RWPE2 (cell line): Measurements from ENCODE around the gene NEU1.
"Not testable (repeated sequence)": the region's sequence is repeated elsewhere in the genome, so short reads cannot be mapped to it uniquely, and the experiment has no call there.

ENCODE experiments used
- ATAC-seq: fragments of 200-7000 bp; cut with Tn5 transposase; 3 replicates; pipeline ENCODE4 v1.9.1; 2021; ENCODE audit warnings: low read depth
- DNase-seq: peaks from one replicate; pipeline ENCODE4 v3.0.0-alpha.2; 2020; ENCODE audit warnings: low spot score
- H3K27ac ChIP-seq: fragments of 450-650 bp; 2 replicates; pipeline ENCODE4 v1.5.1; 2017; ENCODE audit warnings: mild to moderate bottlenecking; ENCODE audit not compliant: poor library complexity, severe bottlenecking
- H3K27me3 ChIP-seq: fragments of 250-450 bp; sonication (Bioruptor Pico); 2 replicates; pipeline ENCODE4 v1.5.1; 2021; ENCODE audit warnings: mild to moderate bottlenecking, moderate library complexity; ENCODE audit not compliant: insufficient read depth, poor library complexity, severe bottlenecking
- H3K36me3 ChIP-seq: fragments of 250-450 bp; sonication (Bioruptor Pico); 2 replicates; pipeline ENCODE4 v1.5.1; 2020; ENCODE audit warnings: low read depth, mild to moderate bottlenecking, moderate library complexity
- H3K4me1 ChIP-seq: fragments of 250-450 bp; sonication (Bioruptor Pico); 2 replicates; pipeline ENCODE4 v1.5.1; 2021; ENCODE audit warnings: mild to moderate bottlenecking, moderate library complexity; ENCODE audit not compliant: insufficient read depth, poor library complexity, severe bottlenecking
- H3K4me3 ChIP-seq: fragments of 250-450 bp; sonication (Bioruptor Pico); 2 replicates; pipeline ENCODE4 v1.5.1; 2021; ENCODE audit warnings: mild to moderate bottlenecking, moderate library complexity; ENCODE audit not compliant: severe bottlenecking
- H3K9me3 ChIP-seq: fragments of 250-450 bp; sonication (Bioruptor Pico); 2 replicates; pipeline ENCODE4 v1.5.1; 2021; ENCODE audit warnings: mild to moderate bottlenecking, moderate library complexity; ENCODE audit not compliant: severe bottlenecking
- TF ChIP-seq, protein P1 (sequence below): fragments of 450-650 bp; IDR thresholded peaks from one replicate; pipeline ENCODE4 v1.5.1; 2017; ENCODE audit warnings: mild to moderate bottlenecking, moderate library complexity; ENCODE audit not compliant: poor library complexity, severe bottlenecking

NEU1 gene

DNA sequence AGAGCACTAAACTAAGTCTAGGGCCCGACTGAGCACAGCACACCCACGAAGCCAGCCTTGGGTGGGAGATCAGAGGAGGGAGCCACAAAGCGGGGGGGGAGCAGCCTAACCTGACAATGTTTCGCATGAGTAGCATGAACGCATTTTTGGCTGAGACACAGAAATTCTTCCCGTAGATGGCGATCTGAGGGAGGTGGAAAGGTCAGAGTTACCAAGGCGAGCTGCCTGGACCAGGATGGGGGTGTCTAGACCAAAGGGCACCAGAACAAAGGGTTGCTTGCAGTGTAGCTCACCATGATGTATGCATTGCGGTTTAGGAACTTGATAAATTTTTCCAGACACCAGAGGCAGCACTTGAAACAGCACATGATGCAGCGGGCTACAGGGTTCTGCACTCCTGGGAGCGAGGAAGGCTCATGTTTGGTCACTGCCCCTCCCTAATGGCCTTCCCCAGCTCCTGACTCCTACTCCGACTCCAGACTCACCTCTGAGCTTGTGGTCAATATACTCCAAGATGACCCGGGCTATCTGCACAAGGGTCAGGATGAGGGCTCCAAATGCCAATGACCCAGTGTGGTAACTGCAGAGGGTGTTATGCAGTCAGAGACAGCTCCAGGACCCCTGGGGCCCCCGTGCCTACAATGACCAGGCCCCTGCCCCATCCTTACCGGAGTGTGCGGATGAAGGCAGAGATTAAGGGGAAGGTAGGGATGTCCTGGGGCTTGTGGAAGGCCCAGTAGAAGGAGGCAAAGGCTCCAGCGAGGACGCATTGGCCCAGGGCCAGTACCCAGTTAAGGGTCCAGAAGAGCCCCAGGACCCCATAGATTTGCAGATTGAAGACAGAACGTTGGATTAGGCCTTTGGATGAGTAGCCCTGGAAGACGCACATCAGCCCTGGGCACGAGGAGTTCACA lies 2.8 kb upstream of the NEU1 start:
- DNase-seq (no peak), ATAC-seq (no peak)
- Histone ChIP-seq H3K27ac (no peak overlapping the region), H3K4me3 (no peak overlapping the region), H3K4me1 (no peaks in the 10 kb centered on the region), H3K27me3 (no peaks in the 10 kb centered on the region), H3K36me3 (no peaks in the 10 kb centered on the region), H3K9me3 (no peaks in the 10 kb centered on the region)
- TF ChIP-seq, protein P1, sequence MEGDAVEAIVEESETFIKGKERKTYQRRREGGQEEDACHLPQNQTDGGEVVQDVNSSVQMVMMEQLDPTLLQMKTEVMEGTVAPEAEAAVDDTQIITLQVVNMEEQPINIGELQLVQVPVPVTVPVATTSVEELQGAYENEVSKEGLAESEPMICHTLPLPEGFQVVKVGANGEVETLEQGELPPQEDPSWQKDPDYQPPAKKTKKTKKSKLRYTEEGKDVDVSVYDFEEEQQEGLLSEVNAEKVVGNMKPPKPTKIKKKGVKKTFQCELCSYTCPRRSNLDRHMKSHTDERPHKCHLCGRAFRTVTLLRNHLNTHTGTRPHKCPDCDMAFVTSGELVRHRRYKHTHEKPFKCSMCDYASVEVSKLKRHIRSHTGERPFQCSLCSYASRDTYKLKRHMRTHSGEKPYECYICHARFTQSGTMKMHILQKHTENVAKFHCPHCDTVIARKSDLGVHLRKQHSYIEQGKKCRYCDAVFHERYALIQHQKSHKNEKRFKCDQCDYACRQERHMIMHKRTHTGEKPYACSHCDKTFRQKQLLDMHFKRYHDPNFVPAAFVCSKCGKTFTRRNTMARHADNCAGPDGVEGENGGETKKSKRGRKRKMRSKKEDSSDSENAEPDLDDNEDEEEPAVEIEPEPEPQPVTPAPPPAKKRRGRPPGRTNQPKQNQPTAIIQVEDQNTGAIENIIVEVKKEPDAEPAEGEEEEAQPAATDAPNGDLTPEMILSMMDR: no peak

DNA sequence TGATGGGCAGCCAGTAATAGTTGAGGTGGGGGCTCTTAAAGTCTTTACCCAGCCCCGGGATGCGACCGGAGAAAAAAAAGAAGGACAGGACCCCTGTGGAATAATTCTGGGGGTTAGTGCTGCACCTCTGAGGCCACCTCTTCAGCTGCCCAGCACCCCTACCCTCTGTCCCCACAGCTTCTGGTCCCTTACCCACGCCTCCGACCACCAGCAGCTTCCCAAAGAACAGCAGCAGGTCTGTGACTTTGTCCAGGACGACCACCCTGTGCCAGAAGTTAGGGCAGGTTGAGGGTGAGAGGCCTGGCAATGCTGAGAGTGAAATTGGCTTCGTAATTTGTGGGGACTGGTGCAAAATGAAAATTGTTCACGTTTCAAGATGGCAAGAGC lies 2.2 kb upstream of the NEU1 start:
- Histone ChIP-seq H3K27ac (no peak overlapping the region), H3K36me3 (0 out of 2 replicates have a peak, but pooled peaks cover 2% of the 10 kb centered on the region), H3K9me3 (no peaks in the 10 kb centered on the region), H3K4me3 (no peak overlapping the region), H3K27me3 (no peaks in the 10 kb centered on the region), H3K4me1 (no peaks in the 10 kb centered on the region)
- DNase-seq (no peak), ATAC-seq (no peak)
- TF ChIP-seq, protein P1: no peak

- ATAC-seq, H3K9me3 ChIP-seq, H3K27me3 ChIP-seq, DNase-seq, H3K4me1 ChIP-seq, H3K36me3 ChIP-seq: not testable (repeated sequence)
- TF ChIP-seq, protein P1: peak; percentile 36
- peak overlapping the region; percentile 60 for H3K27ac ChIP-seq
- H3K4me3 ChIP-seq: peak overlapping the region; percentile 66
Measured at GRCh38 chr6:31864123-31864562, 1.5 kb upstream of the NEU1 start.

DNA sequence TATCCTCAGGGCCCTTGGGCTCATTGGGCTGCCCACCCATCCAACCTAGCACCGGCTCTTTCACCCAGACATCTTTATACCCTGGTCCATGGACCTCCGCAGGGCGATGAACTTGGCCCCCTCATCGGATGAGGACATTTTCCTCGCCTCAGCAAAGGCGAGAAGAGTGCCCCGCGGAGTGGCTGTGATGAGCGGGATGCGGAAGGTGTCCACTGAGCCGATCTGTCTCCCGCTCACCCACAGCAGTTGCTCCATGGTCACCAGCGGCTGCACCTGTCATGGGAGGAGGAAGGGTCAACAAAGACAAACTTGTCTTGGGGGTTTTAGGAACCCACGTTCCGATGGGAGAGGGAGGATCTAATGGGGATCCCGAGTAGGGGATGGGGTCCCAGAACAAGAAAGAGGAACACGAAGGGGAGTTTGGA lies 690 bp downstream of the NEU1 start:
- TF ChIP-seq, protein P1: no peak
- Histone ChIP-seq H3K36me3 (0 out of 2 replicates have a peak, but pooled peaks cover 13% of the 10 kb centered on the region), H3K27me3 (no peaks in the 10 kb centered on the region), H3K4me3 (peak overlapping the region; percentile 66), H3K9me3 (no peaks in the 10 kb centered on the region), H3K27ac (no peak overlapping the region), H3K4me1 (no peaks in the 10 kb centered on the region)
- DNase-seq (no peak), ATAC-seq (no peak)

- ATAC-seq (no peak), DNase-seq (no peak)
- Histone ChIP-seq H3K4me3 (no peak overlapping the region), H3K27ac (no peak overlapping the region), H3K9me3 (no peaks in the 10 kb centered on the region), H3K36me3 (0 out of 2 replicates have a peak, but pooled peaks cover 13% of the 10 kb centered on the region), H3K4me1 (no peaks in the 10 kb centered on the region), H3K27me3 (no peaks in the 10 kb centered on the region)
- TF ChIP-seq, protein P1: no peak
Measured at GRCh38 chr6:31861150-31861549, 1.5 kb downstream of the NEU1 start.
